GM23338 (cell line): Measurements from ENCODE around the gene VWA3B.

Experiments
- CREB1 ChIP-seq: fragments of 250-450 bp; sonication (Bioruptor Pico); IDR thresholded peaks from 2 replicates; pipeline ENCODE4 v1.5.0; 2020; ENCODE audit warnings: low read depth, mild to moderate bottlenecking, moderate library complexity
- EZH2 ChIP-seq: fragments of 200-600 bp; sonication (generic); IDR thresholded peaks from one replicate; pipeline ENCODE4 v1.8.0; 2017; ENCODE audit warnings: antibody characterized with exemption, mild to moderate bottlenecking, low read depth; ENCODE audit not compliant: unreplicated experiment
- EZH2phosphoT487 ChIP-seq: fragments of 200-600 bp; sonication (generic); IDR thresholded peaks from one replicate; pipeline ENCODE4 v1.8.1; 2018; ENCODE audit warnings: antibody characterized with exemption; ENCODE audit not compliant: unreplicated experiment
- JUNB ChIP-seq: IDR thresholded peaks from one replicate; pipeline ENCODE4 v1.6.1; 2016; ENCODE audit warnings: antibody characterized with exemption; ENCODE audit not compliant: unreplicated experiment
- POLR2AphosphoS5 ChIP-seq: IDR thresholded peaks from 2 replicates; pipeline ENCODE4 v1.6.1; 2016; ENCODE audit warnings: antibody characterized with exemption, low read depth
- STAT1 ChIP-seq: IDR thresholded peaks from one replicate; pipeline ENCODE4 v1.6.1; 2016; ENCODE audit warnings: antibody characterized with exemption; ENCODE audit not compliant: unreplicated experiment
- ZNF114 ChIP-seq: fragments of 250-450 bp; sonication (Bioruptor Pico); IDR thresholded peaks from 2 replicates; pipeline ENCODE4 v1.5.0; 2020; ENCODE audit warnings: mild to moderate bottlenecking, moderate library complexity
- ZNF331 ChIP-seq: fragments of 250-450 bp; sonication (Bioruptor Pico); IDR thresholded peaks from 2 replicates; pipeline ENCODE4 v1.5.0; 2020; ENCODE audit warnings: low read depth, mild to moderate bottlenecking, moderate library complexity
- TF ChIP-seq, protein P1 (sequence below), 2 experiments: fragments of 200-600 bp in 1 of 2; sonication (generic) in 1 of 2; conservative IDR thresholded peaks; 2 replicates each; pipeline versions ENCODE4 v1.5.1 to v1.6.1; 2016 to 2017; ENCODE audit warnings: antibody characterized with exemption in 2 of 2, low read depth in 2 of 2, mild to moderate bottlenecking in 2 of 2, moderate library complexity in 1 of 2
- TF ChIP-seq, protein P2 (sequence below): IDR thresholded peaks from one replicate; pipeline ENCODE4 v1.6.1; 2018; ENCODE audit warnings: antibody characterized with exemption; ENCODE audit not compliant: unreplicated experiment
- TF ChIP-seq, protein P3 (sequence below): IDR thresholded peaks from 2 replicates; pipeline ENCODE4 v1.6.1; 2016; ENCODE audit warnings: antibody characterized with exemption

DNA sequence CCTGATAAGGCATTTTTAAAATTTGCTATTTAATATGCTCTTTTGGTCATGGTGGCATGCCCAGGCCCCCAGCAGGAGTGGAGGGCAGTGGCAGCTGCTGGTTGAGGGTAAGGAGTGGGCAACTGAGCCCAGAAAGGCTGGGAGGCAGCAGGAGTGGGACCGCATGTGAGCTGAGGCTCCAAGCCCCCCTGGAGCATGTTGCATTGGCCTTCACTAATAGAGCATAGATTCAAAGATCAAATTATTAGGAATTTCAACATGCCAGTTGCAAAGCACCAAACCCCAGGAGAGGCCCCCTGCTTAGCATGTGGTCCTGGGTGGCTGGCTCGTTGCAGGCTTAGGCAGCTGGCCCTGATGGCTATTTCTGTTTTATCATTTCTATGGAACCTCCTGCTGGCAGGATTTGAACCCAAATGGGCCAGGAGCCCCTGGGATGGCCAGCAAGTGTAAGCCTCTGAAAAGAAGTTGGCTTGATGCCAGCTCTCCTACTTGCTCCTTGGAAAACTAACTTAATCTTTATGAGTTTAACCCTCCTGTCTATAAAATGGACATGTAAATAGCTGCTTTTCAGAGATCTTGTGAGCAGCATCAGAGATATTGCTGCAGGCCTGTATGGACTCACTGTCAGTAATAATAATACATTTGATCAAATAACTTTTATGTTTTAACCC lies 49.2 kb upstream of the VWA3B start:
- TF ChIP-seq, protein P1, sequence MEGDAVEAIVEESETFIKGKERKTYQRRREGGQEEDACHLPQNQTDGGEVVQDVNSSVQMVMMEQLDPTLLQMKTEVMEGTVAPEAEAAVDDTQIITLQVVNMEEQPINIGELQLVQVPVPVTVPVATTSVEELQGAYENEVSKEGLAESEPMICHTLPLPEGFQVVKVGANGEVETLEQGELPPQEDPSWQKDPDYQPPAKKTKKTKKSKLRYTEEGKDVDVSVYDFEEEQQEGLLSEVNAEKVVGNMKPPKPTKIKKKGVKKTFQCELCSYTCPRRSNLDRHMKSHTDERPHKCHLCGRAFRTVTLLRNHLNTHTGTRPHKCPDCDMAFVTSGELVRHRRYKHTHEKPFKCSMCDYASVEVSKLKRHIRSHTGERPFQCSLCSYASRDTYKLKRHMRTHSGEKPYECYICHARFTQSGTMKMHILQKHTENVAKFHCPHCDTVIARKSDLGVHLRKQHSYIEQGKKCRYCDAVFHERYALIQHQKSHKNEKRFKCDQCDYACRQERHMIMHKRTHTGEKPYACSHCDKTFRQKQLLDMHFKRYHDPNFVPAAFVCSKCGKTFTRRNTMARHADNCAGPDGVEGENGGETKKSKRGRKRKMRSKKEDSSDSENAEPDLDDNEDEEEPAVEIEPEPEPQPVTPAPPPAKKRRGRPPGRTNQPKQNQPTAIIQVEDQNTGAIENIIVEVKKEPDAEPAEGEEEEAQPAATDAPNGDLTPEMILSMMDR (conservative IDR thresholded peaks at IDR 0.05; ENCODE audit: low read depth in 2 of 2) = no peak
- TF ChIP-seq, protein P2, sequence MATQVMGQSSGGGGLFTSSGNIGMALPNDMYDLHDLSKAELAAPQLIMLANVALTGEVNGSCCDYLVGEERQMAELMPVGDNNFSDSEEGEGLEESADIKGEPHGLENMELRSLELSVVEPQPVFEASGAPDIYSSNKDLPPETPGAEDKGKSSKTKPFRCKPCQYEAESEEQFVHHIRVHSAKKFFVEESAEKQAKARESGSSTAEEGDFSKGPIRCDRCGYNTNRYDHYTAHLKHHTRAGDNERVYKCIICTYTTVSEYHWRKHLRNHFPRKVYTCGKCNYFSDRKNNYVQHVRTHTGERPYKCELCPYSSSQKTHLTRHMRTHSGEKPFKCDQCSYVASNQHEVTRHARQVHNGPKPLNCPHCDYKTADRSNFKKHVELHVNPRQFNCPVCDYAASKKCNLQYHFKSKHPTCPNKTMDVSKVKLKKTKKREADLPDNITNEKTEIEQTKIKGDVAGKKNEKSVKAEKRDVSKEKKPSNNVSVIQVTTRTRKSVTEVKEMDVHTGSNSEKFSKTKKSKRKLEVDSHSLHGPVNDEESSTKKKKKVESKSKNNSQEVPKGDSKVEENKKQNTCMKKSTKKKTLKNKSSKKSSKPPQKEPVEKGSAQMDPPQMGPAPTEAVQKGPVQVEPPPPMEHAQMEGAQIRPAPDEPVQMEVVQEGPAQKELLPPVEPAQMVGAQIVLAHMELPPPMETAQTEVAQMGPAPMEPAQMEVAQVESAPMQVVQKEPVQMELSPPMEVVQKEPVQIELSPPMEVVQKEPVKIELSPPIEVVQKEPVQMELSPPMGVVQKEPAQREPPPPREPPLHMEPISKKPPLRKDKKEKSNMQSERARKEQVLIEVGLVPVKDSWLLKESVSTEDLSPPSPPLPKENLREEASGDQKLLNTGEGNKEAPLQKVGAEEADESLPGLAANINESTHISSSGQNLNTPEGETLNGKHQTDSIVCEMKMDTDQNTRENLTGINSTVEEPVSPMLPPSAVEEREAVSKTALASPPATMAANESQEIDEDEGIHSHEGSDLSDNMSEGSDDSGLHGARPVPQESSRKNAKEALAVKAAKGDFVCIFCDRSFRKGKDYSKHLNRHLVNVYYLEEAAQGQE = no peak
- TF ChIP-seq EZH2phosphoT487 (no peak), EZH2 (no peak), POLR2AphosphoS5 (no peak), CREB1 (no peak), ZNF331 (no peak), STAT1 (no peak), ZNF114 (CRISPR knock-in tag) (no peak), JUNB (no peak)
- TF ChIP-seq, protein P3, sequence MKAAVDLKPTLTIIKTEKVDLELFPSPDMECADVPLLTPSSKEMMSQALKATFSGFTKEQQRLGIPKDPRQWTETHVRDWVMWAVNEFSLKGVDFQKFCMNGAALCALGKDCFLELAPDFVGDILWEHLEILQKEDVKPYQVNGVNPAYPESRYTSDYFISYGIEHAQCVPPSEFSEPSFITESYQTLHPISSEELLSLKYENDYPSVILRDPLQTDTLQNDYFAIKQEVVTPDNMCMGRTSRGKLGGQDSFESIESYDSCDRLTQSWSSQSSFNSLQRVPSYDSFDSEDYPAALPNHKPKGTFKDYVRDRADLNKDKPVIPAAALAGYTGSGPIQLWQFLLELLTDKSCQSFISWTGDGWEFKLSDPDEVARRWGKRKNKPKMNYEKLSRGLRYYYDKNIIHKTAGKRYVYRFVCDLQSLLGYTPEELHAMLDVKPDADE = no peak
